Prostate gland (tissue), 1 donor: ENCODE results near the gene TNPO3.

ENCODE experiments used
- POLR2A ChIP-seq: fragments of 450-650 bp; IDR thresholded peaks from one replicate; pipeline ENCODE4 v1.6.1; 2016; ENCODE audit warnings: antibody characterized with exemption, mild to moderate bottlenecking
- POLR2AphosphoS5 ChIP-seq: sonication (generic); formaldehyde crosslinking; IDR thresholded peaks from one replicate; pipeline ENCODE4 v1.6.1; 2017; ENCODE audit warnings: antibody characterized with exemption

GRCh38 chr7:129091484-129092002, 36.6 kb upstream of the TNPO3 start:
- TF ChIP-seq POLR2AphosphoS5 (peak; percentile 31), POLR2A (no peak)
